Adrenal gland (tissue), 19 donors: Measurements from ENCODE around the gene RABGAP1. TPM values are rescaled to one million over a fixed set of nuclear protein-coding genes. Genes with fewer than 3 reads are reported as not detected.
A peak's percentile ranks its signal among the peaks of the same experiment; 100 is the strongest.

Experiments
- DNase-seq, 7 donors: peaks; one replicate each; pipeline ENCODE4 v3.0.0-alpha.2; 2019 to 2020
- H3K27ac ChIP-seq, 5 donors: fragments of 200-600 bp; sonication (generic) in 4 of 5; 1 replicate in 3 of 5; 2 replicates in 2 of 5; pipeline versions ENCODE4 v1.5.1 to v1.8.0; 2016 to 2020; ENCODE audit warnings: mild to moderate bottlenecking in 1 of 5
- H3K27me3 ChIP-seq: fragments of 200-600 bp; 2 replicates; pipeline ENCODE4 v1.8.0; 2021
- H3K36me3 ChIP-seq, 2 donors: fragments of 200-600 bp; replicated peaks in 1 of 2; 1 replicate in 1 of 2; 2 replicates in 1 of 2; pipeline versions ENCODE4 v1.5.1 to v1.8.0; 2018 to 2022
- H3K4me1 ChIP-seq, 2 donors: fragments of 200-600 bp; replicated peaks in 1 of 2; 1 replicate in 1 of 2; 2 replicates in 1 of 2; pipeline versions ENCODE4 v1.5.1 to v1.8.0; 2018 to 2021
- H3K4me3 ChIP-seq, 4 donors: fragments of 200-600 bp; sonication (generic) in 3 of 4; one replicate each; pipeline ENCODE4 v1.5.1; 2016 to 2018
- H3K9me3 ChIP-seq, 3 donors: fragments of 200-600 bp; sonication (generic) in 1 of 3; replicated peaks in 1 of 3; 1 replicate in 2 of 3; 2 replicates in 1 of 3; pipeline versions ENCODE4 v1.5.1 to v1.8.0; 2016 to 2021
- POLR2A ChIP-seq, 2 donors: fragments of 450-650 bp; IDR thresholded peaks; one replicate each; pipeline ENCODE4 v1.6.1; 2017; ENCODE audit warnings: antibody characterized with exemption in 2 of 2, mild to moderate bottlenecking in 2 of 2, moderate library complexity in 1 of 2
- WGBS, 4 donors: extraction: QIAGEN DNeasy Blood & Tissue Kit in 2 of 4; methylation state at CpG; one replicate each; pipeline versions ENCODE4 v1.1.5 to v1.1.7; 2013 to 2017; 5-methylcytosine and 5-hydroxymethylcytosine counted together
- intact Hi-C, 2 donors: fragments of 100-400 bp; cut with DNase I; formaldehyde crosslinking; loops; one replicate each; pipeline versions ENCODE4 v1.14.1 to v1.15.0; 2022 to 2023
- long read RNA-seq, 10 donors: library from polyadenylated mRNA in 3 of 10; unstranded in 2 of 10; stranded (forward) in 1 of 10; transcript quantifications; one replicate each; pipeline ENCODE4 v2.0.0 and lab custom pipeline, GENCODE V29; 2021 to 2026
- polyA plus RNA-seq, 3 donors: library from polyadenylated mRNA; stranded (reverse); fragments of 200-250 nt in 2 of 3; fragments of 350-450 nt in 1 of 3; fragmentation: Illumina TruSeq in 1 of 3; extraction: RNeasy Lipid Tissue Mini Kit (QIAGEN cat#74804) in 1 of 3; gene quantifications; one replicate each; pipeline ENCODE4 v1.2.3, GENCODE V29; 2013 to 2014
- total RNA-seq, 9 donors: library from RNA; depleted of rRNA in 4 of 9; stranded (reverse); fragments of >200 nt in 4 of 9; fragments of 120-200 nt in 1 of 9; fragmentation: NEBNext Ultra II Directional in 1 of 9; extraction: Animal tissue kit (Norgen Biotek cat#: 25700) in 1 of 9; gene quantifications; one replicate each; pipeline versions ENCODE4 v1.1.0 to v1.2.4, GENCODE V29; 2013 to 2023
- TF ChIP-seq, protein P1 (sequence below), 6 experiments: fragments of 450-650 bp in 4 of 6; fragments of 200-600 bp in 2 of 6; sonication (generic) in 1 of 6; IDR thresholded peaks; 1 replicate in 5 of 6; 2 replicates in 1 of 6; pipeline versions ENCODE4 v1.5.1 to v1.8.0; 2016 to 2021; ENCODE audit warnings: antibody characterized with exemption in 6 of 6, mild to moderate bottlenecking in 2 of 6, moderate library complexity in 1 of 6
- donor health status: healthy with polysubstance abuse.
- donor health status: Bipolar disorder and iron deficiency.
- donor health status: DM: yes; HTN: yes; CAD: no.
- donor health status: DM: no; HTN: no; CAD: no.
- donor health status: DM: no; HTN: no; CAD: no.
- donor health status: DM: yes; HTN: yes; CAD: no.

RABGAP1 gene
- 10 to 100 TPM; 17.1 to 62.3 (median 36.3) TPM for total RNA-seq
- polyA plus RNA-seq, result 10 to 100 TPM in 2 of 3 donors, 1 to 10 TPM in 1; 8.5 to 29.5 (median 11.9) TPM
- long read RNA-seq, donor 1, result 0 reads
- long read RNA-seq, donor 2, result 0 reads
- long read RNA-seq, donor 3, result 0 reads
- long read RNA-seq, donor 4, partial matches to known transcripts, result 0 of 1 reads
- long read RNA-seq, donor 4, other reads (novel, unspliced or antisense), result 1 of 1 reads
- long read RNA-seq, donor 5, full-length matches to known transcripts, result 11 of 22 reads
- long read RNA-seq, donor 5, partial matches to known transcripts, result 5 of 22 reads
- long read RNA-seq, donor 5, other reads (novel, unspliced or antisense), result 6 of 22 reads
- long read RNA-seq, donor 6, partial matches to known transcripts, result 6 of 8 reads
- long read RNA-seq, donor 6, other reads (novel, unspliced or antisense), result 2 of 8 reads
- long read RNA-seq, donor 7, partial matches to known transcripts, result 25 of 25 reads
- long read RNA-seq, donor 7, other reads (novel, unspliced or antisense), result 0 of 25 reads
- long read RNA-seq, donor 8, full-length matches to known transcripts, result 1 of 1 reads
- long read RNA-seq, donor 8, partial matches to known transcripts, result 0 of 1 reads
- long read RNA-seq, donor 8, other reads (novel, unspliced or antisense), result 0 of 1 reads
- long read RNA-seq, donor 9, partial matches to known transcripts, result 0 of 1 reads
- long read RNA-seq, donor 9, other reads (novel, unspliced or antisense), result 0 of 1 reads
- long read RNA-seq, donor 10, result 0 reads

DNA sequence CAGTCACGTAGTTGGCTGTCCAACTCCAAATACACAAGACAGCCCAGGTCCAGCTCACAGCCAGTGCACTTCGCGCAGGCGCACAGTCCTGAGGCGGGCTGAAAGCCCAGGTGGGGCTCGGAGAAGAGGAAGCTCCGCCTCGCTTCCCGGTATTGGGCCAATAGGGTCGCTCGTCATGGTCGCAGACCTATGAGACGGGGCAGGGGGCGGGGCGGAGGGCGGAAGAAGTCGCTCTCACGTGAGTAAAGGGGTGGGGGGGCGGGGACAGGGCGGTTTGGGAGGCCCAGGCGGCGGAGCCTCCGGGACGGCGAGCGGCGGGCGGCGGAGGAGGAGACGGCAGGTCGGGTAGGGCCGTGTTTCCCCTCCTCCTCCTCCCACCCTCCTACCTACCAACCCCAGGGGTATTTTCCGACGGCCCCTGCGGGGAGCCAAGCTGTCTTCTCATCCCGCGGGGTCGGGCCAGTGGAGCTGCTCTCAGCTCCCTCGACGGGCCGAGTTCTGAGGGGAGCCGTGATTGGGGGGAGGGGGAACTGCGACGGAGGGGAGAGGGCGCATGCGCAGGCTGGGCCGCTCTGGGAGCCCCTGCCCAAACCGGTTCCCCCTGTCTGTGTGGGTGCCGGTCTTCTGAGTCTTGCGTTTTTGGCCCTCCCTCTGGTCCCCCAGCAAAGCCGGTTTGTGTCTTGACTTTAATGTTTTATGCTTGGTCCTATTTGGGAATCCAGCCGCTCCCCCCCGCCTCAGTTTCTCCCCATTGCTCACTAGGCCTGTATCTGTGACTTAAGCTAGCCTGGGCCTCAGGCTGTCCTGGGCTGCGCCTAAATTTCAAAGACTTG is at the start of gene RABGAP1:
RABGAP1 (plus strand) TSS at position 272 of the 833 bp plus-strand sequence. CDS start 16,040 bp downstream, outside the sequence.
- H3K27me3 ChIP-seq, result no peaks in the 10 kb centered on the region
- H3K9me3 ChIP-seq, result no peaks in the 10 kb centered on the region
- H3K27ac ChIP-seq, result peak within 1 kb of the TSS in 4 of 5 donors; percentile 82 to 94 (median 86)
- TF ChIP-seq, protein P1, sequence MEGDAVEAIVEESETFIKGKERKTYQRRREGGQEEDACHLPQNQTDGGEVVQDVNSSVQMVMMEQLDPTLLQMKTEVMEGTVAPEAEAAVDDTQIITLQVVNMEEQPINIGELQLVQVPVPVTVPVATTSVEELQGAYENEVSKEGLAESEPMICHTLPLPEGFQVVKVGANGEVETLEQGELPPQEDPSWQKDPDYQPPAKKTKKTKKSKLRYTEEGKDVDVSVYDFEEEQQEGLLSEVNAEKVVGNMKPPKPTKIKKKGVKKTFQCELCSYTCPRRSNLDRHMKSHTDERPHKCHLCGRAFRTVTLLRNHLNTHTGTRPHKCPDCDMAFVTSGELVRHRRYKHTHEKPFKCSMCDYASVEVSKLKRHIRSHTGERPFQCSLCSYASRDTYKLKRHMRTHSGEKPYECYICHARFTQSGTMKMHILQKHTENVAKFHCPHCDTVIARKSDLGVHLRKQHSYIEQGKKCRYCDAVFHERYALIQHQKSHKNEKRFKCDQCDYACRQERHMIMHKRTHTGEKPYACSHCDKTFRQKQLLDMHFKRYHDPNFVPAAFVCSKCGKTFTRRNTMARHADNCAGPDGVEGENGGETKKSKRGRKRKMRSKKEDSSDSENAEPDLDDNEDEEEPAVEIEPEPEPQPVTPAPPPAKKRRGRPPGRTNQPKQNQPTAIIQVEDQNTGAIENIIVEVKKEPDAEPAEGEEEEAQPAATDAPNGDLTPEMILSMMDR (IDR thresholded peaks at IDR 0.05), result no peak
- peak; percentile 74 to 82 for TF ChIP-seq POLR2A (IDR thresholded peaks at IDR 0.05)
- peak within 1 kb of the TSS in 3 of 4 donors; percentile 55 to 73 (median 64) for H3K4me3 ChIP-seq
- DNase-seq, result peak; percentile 99 to 100 (median 100)
- peaks cover 0 to 22% of the 10 kb centered on the region in 2 donors for H3K4me1 ChIP-seq
- intact Hi-C loops, result no loop called here
- H3K36me3 ChIP-seq, result no peaks in the 10 kb centered on the region
- WGBS, 4 donors, result 0 to 1% (median 0%) methylated on average over 10 to 54 of the region's 54 CpGs

DNA sequence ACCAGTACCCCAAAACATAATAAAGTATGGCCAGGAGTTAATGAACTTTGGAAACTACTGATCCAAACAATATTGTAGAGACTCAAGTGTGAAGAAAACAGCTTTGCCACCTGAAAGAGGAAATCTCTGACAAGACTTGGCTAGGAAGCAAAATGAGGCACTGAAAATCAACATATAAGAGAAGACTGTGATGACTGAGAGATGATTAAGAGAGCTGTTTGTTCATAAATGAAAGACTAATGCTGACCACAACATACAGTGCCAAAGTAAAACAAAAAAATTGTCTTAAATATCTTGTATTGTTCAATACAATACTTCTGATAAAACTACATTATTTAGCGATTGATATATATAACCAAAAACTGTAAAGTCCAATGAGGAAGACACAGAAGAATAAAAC is 42.9 kb upstream of the RABGAP1 start:
- 91 to 100% (median 99%) methylated on average over 1 of the region's 1 CpG for WGBS, 4 donors
- H3K27me3 ChIP-seq, result no peaks in the 10 kb centered on the region
- peaks cover 0 to 20% of the 10 kb centered on the region in 2 donors for H3K36me3 ChIP-seq
- H3K4me3 ChIP-seq, result no peak overlapping the region
- no peak for DNase-seq
- H3K27ac ChIP-seq, result no peak overlapping the region
- no peaks in the 10 kb centered on the region for H3K9me3 ChIP-seq
- TF ChIP-seq, protein P1 (IDR thresholded peaks at IDR 0.05), result no peak
- TF ChIP-seq POLR2A (IDR thresholded peaks at IDR 0.05), result no peak
- H3K4me1 ChIP-seq, result peaks cover 0 to 33% of the 10 kb centered on the region in 2 donors
- intact Hi-C loops, result no loop called here

GRCh38 chr9:122900791-122901190 is 40.0 kb upstream of the RABGAP1 start:
- Histone ChIP-seq H3K9me3 (no peaks in the 10 kb centered on the region), H3K27ac (no peak overlapping the region), H3K4me1 (peaks cover 8 to 47% of the 10 kb centered on the region in 2 donors), H3K4me3 (no peak overlapping the region), H3K36me3 (peaks cover 0 to 11% of the 10 kb centered on the region in 2 donors), H3K27me3 (no peaks in the 10 kb centered on the region)
- 42 to 49% (median 45%) methylated on average over 2 of the region's 2 CpGs for WGBS, 4 donors
- TF ChIP-seq, protein P1 (IDR thresholded peaks at IDR 0.05), result no peak
- TF ChIP-seq POLR2A (IDR thresholded peaks at IDR 0.05), result no peak
- no peak for DNase-seq
- intact Hi-C loops, result no loop called here
